NT2/D1 (cell line): ENCODE measurements around the gene PCMTD2.

Experiments used
- DNase-seq: peaks from one replicate; pipeline ENCODE4 v3.0.0-alpha.2; 2011; ENCODE audit warnings: low read depth, low spot score
- H3K27me3 ChIP-seq: 2 replicates; pipeline ENCODE4 v1.6.0; 2011; ENCODE audit warnings: mild to moderate bottlenecking; ENCODE audit not compliant: insufficient read length, insufficient read depth
- H3K36me3 ChIP-seq: 2 replicates; pipeline ENCODE4 v1.6.1; 2011; ENCODE audit warnings: mild to moderate bottlenecking, low read length, mixed read lengths; ENCODE audit not compliant: insufficient read depth, insufficient read length
- H3K4me1 ChIP-seq: 2 replicates; pipeline ENCODE4 v1.5.1; 2011; ENCODE audit not compliant: insufficient read depth, insufficient read length
- H3K4me3 ChIP-seq: 2 replicates; pipeline ENCODE4 v1.5.1; 2011; ENCODE audit warnings: low read depth; ENCODE audit not compliant: insufficient read length
- H3K9ac ChIP-seq: 2 replicates; pipeline ENCODE4 v1.6.0; 2011; ENCODE audit warnings: low read depth; ENCODE audit not compliant: insufficient read length
- H3K9me3 ChIP-seq: 2 replicates; pipeline ENCODE4 v1.5.1; 2011; ENCODE audit warnings: mild to moderate bottlenecking, low read length; ENCODE audit not compliant: insufficient read depth
- SUZ12 ChIP-seq: IDR thresholded peaks from 2 replicates; pipeline ENCODE4 v1.6.1; 2011; ENCODE audit not compliant: insufficient read length, insufficient read depth; ENCODE audit errors: extremely low read depth
- YY1 ChIP-seq: IDR thresholded peaks from 2 replicates; pipeline ENCODE4 v1.6.1; 2011; ENCODE audit not compliant: insufficient read length, insufficient read depth
- ZNF274 ChIP-seq: IDR thresholded peaks from 2 replicates; pipeline ENCODE4 v1.6.1; 2011; ENCODE audit warnings: mild to moderate bottlenecking, low read depth, low read length

The PCMTD2 gene

GRCh38 chr20:64212755-64213154, 42.8 kb upstream of the PCMTD2 start:
- Histone ChIP-seq H3K4me3 (no peak overlapping the region), H3K9me3 (no peaks in the 10 kb centered on the region), H3K4me1 (no peaks in the 10 kb centered on the region), H3K9ac (no peak overlapping the region), H3K36me3 (no peaks in the 10 kb centered on the region), H3K27me3 (no peaks in the 10 kb centered on the region)
- no peak for TF ChIP-seq ZNF274
- no peak for TF ChIP-seq SUZ12
- no peak for TF ChIP-seq YY1
- DNase-seq: no peak

- no peaks in the 10 kb centered on the region for H3K4me1 ChIP-seq
- TF ChIP-seq SUZ12 (no peak), YY1 (no peak), ZNF274 (no peak)
- no peaks in the 10 kb centered on the region for H3K27me3 ChIP-seq
- H3K9me3 ChIP-seq: no peaks in the 10 kb centered on the region
- H3K4me3 ChIP-seq: no peak overlapping the region
- H3K36me3 ChIP-seq: no peaks in the 10 kb centered on the region
- no peak overlapping the region for H3K9ac ChIP-seq
- DNase-seq: no peak
Observed at GRCh38 chr20:64214113-64214512, 41.4 kb upstream of the PCMTD2 start.

GRCh38 chr20:64214952-64215351, 40.6 kb upstream of the PCMTD2 start:
- H3K4me3 ChIP-seq: no peak overlapping the region
- no peak for DNase-seq
- no peaks in the 10 kb centered on the region for H3K27me3 ChIP-seq
- no peak overlapping the region for H3K9ac ChIP-seq
- TF ChIP-seq YY1 (no peak), ZNF274 (no peak), SUZ12 (no peak)
- no peaks in the 10 kb centered on the region for H3K9me3 ChIP-seq
- H3K4me1 ChIP-seq: peaks cover under 1% of the 10 kb centered on the region
- H3K36me3 ChIP-seq: no peaks in the 10 kb centered on the region

GRCh38 chr20:64216036-64216435, 39.5 kb upstream of the PCMTD2 start:
- Histone ChIP-seq H3K36me3 (no peaks in the 10 kb centered on the region), H3K9me3 (no peaks in the 10 kb centered on the region), H3K4me1 (peaks cover 2% of the 10 kb centered on the region), H3K4me3 (no peak overlapping the region), H3K9ac (no peak overlapping the region), H3K27me3 (no peaks in the 10 kb centered on the region)
- DNase-seq: no peak
- no peak for TF ChIP-seq ZNF274
- no peak for TF ChIP-seq YY1
- no peak for TF ChIP-seq SUZ12

- Histone ChIP-seq H3K27me3 (no peaks in the 10 kb centered on the region), H3K4me3 (no peak overlapping the region), H3K36me3 (no peaks in the 10 kb centered on the region), H3K4me1 (peaks cover 2% of the 10 kb centered on the region), H3K9ac (no peak overlapping the region), H3K9me3 (no peaks in the 10 kb centered on the region)
- no peak for DNase-seq
- TF ChIP-seq ZNF274: no peak
Observed at GRCh38 chr20:64216910-64217309, 38.6 kb upstream of the PCMTD2 start.

- H3K4me1 ChIP-seq: peaks cover 2% of the 10 kb centered on the region
- H3K9ac ChIP-seq: no peak overlapping the region
- no peak for TF ChIP-seq ZNF274
- no peak for TF ChIP-seq SUZ12
- no peak for TF ChIP-seq YY1
- H3K27me3 ChIP-seq: no peaks in the 10 kb centered on the region
- H3K4me3 ChIP-seq: no peak overlapping the region
- H3K36me3 ChIP-seq: no peaks in the 10 kb centered on the region
- no peaks in the 10 kb centered on the region for H3K9me3 ChIP-seq
- DNase-seq: no peak
Observed at GRCh38 chr20:64217539-64218221, 37.9 kb upstream of the PCMTD2 start.

- no peak overlapping the region for H3K9ac ChIP-seq
- DNase-seq: no peak
- H3K36me3 ChIP-seq: no peaks in the 10 kb centered on the region
- no peaks in the 10 kb centered on the region for H3K9me3 ChIP-seq
- no peaks in the 10 kb centered on the region for H3K27me3 ChIP-seq
- TF ChIP-seq SUZ12 (no peak), YY1 (no peak), ZNF274 (no peak)
- no peak overlapping the region for H3K4me3 ChIP-seq
- H3K4me1 ChIP-seq: peaks cover 8% of the 10 kb centered on the region
Observed at GRCh38 chr20:64219202-64219601, 36.3 kb upstream of the PCMTD2 start.

- Histone ChIP-seq H3K4me3 (no peak overlapping the region), H3K27me3 (no peaks in the 10 kb centered on the region), H3K4me1 (peaks cover 8% of the 10 kb centered on the region)
Observed at GRCh38 chr20:64219730-64220129, 35.8 kb upstream of the PCMTD2 start.

More at GRCh38 chr20:64219730-64220129, 35.8 kb upstream of the PCMTD2 start:
- Histone ChIP-seq H3K9me3 (no peaks in the 10 kb centered on the region), H3K36me3 (no peaks in the 10 kb centered on the region), H3K9ac (no peak overlapping the region)
- TF ChIP-seq SUZ12: no peak
- TF ChIP-seq ZNF274: no peak
- TF ChIP-seq YY1: no peak
- DNase-seq: no peak
